Measurements from ENCODE around the gene PREX1.

DNA sequence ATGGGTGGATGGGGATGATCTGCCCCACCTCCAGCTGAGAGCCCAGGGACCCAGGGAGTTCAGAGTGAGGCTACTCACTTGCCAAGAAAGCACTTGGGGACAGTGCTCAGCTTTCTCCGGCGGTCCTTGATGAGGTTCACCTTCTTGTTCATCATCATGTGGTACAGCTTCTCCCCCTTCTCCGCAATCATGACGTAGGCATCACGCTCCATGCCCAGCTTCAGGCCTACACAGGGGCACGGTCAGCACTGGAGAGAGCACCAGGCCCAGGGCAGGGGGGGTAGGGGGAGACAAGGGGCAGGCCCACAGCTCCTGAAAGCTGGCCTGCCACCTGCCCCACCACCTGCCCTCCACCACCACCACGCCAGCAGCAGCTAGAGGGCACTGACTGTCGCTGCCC lies 139.2 kb downstream of the PREX1 start:
- TF ChIP-seq CTCF (IDR thresholded peaks at IDR 0.05) (no peak), POLR2A (IDR thresholded peaks at IDR 0.05) (no peak)

Data from prostate gland (tissue), 2 donors.